HepG2 (cell line): ENCODE data around the gene TBCD. TPM values are rescaled to one million over a fixed set of nuclear protein-coding genes. Genes with fewer than 3 reads are reported as not detected.

Experiments
- ARNT2 ChIP-seq: sonication (generic); formaldehyde crosslinking; IDR thresholded peaks from 2 replicates; pipeline ENCODE4 v1.8.0; 2022; ENCODE audit warnings: mild to moderate bottlenecking, low read depth, missing genetic modification reagents, moderate library complexity
- ATM ChIP-seq: fragments of 450-650 bp; IDR thresholded peaks from 2 replicates; pipeline ENCODE4 v1.7.1; 2017; ENCODE audit warnings: mild to moderate bottlenecking, borderline replicate concordance
- BHLHE40 ChIP-seq: IDR thresholded peaks from 2 replicates; pipeline ENCODE4 v1.6.1; 2011; ENCODE audit warnings: low read length, improper control_type of control experiment
- ESRRA ChIP-seq: sonication (generic); formaldehyde crosslinking; IDR thresholded peaks from 2 replicates; pipeline ENCODE4 v1.5.1; 2020; ENCODE audit warnings: mild to moderate bottlenecking, low read depth, missing genetic modification reagents
- GLMP ChIP-seq: sonication (generic); formaldehyde crosslinking; IDR thresholded peaks from 2 replicates; pipeline ENCODE4 v1.9.0; 2021; ENCODE audit warnings: missing genetic modification reagents, mild to moderate bottlenecking, borderline replicate concordance
- GZF1 ChIP-seq: sonication (generic); formaldehyde crosslinking; IDR thresholded peaks from 2 replicates; pipeline ENCODE4 v1.5.1; 2020; ENCODE audit warnings: mild to moderate bottlenecking, missing genetic modification reagents
- HMGA1 ChIP-seq: sonication (generic); formaldehyde crosslinking; conservative IDR thresholded peaks from 2 replicates; pipeline ENCODE4 v1.4.0; 2020; ENCODE audit warnings: missing genetic modification reagents
- HOXA3 ChIP-seq: sonication (generic); formaldehyde crosslinking; IDR thresholded peaks from 2 replicates; pipeline ENCODE4 v1.5.0; 2020; ENCODE audit warnings: missing genetic modification reagents
- IRX3 ChIP-seq: sonication (generic); formaldehyde crosslinking; IDR thresholded peaks from 2 replicates; pipeline ENCODE4 v1.8.1; 2023; ENCODE audit warnings: mild to moderate bottlenecking, low read depth, missing genetic modification reagents, borderline replicate concordance
- JUN ChIP-seq: sonication (generic); formaldehyde crosslinking; IDR thresholded peaks from 2 replicates; pipeline ENCODE4 v1.4.0; 2020; ENCODE audit warnings: mild to moderate bottlenecking, missing genetic modification reagents
- KAT7 ChIP-seq: IDR thresholded peaks from 2 replicates; pipeline ENCODE4 v1.6.1; 2018; ENCODE audit warnings: borderline replicate concordance, missing compliant biosample characterization
- NKX3-1 ChIP-seq: sonication (generic); formaldehyde crosslinking; IDR thresholded peaks from 2 replicates; pipeline ENCODE4 v1.5.0; 2020; ENCODE audit warnings: missing genetic modification reagents
- PTBP1 ChIP-seq: fragments of 200-400 bp; formaldehyde crosslinking; IDR thresholded peaks from 2 replicates; pipeline ENCODE4 v1.6.1; 2018; ENCODE audit warnings: low read length, low read depth; ENCODE audit not compliant: poor library complexity, severe bottlenecking
- YY1 ChIP-seq: IDR thresholded peaks from 2 replicates; pipeline ENCODE4 v1.6.1; 2011; ENCODE audit warnings: low read length, low read depth, moderate library complexity, mild to moderate bottlenecking; ENCODE audit not compliant: insufficient read depth, insufficient replicate concordance
- ZNF232 ChIP-seq: sonication (generic); formaldehyde crosslinking; IDR thresholded peaks from 2 replicates; pipeline ENCODE4 v1.4.0; 2020; ENCODE audit warnings: missing genetic modification reagents, borderline replicate concordance
- ZNF775 ChIP-seq: sonication (generic); formaldehyde crosslinking; IDR thresholded peaks from 2 replicates; pipeline ENCODE4 v1.4.0; 2020; ENCODE audit warnings: missing genetic modification reagents, mild to moderate bottlenecking, moderate library complexity, borderline replicate concordance
- ZNF879 ChIP-seq: sonication (generic); formaldehyde crosslinking; IDR thresholded peaks from 2 replicates; pipeline ENCODE4 v1.8.1; 2023; ENCODE audit warnings: missing genetic modification reagents
- polyA plus RNA-seq, 8 experiments: library from polyadenylated mRNA; depleted of rRNA in 3 of 8; stranded (reverse) in 7 of 8; unstranded in 1 of 8; fragments of >200 nt; fragmentation: Illumina TruSeq in 4 of 8; extraction: Trizol in 4 of 8; gene quantifications; 2 replicates each; pipeline versions ENCODE4 v1.2.1 to v1.2.3, GENCODE V29; 2011 to 2016; ENCODE audit warnings: low read depth in 4 of 8, missing spikeins in 1 of 8, mixed read lengths in 1 of 8; ENCODE audit not compliant: insufficient read depth in 1 of 8
- total RNA-seq, 5 experiments: library from RNA; depleted of rRNA; stranded (reverse); fragments of >200 nt; fragmentation: Illumina TruSeq; extraction: Trizol; gene quantifications; 2 replicates each; pipeline ENCODE4 v1.2.3, GENCODE V29; 2016; ENCODE audit warnings: low read depth in 1 of 5
- TF ChIP-seq, protein P1 (sequence below): IDR thresholded peaks from 2 replicates; pipeline ENCODE4 v1.6.1; 2016; ENCODE audit warnings: mild to moderate bottlenecking
- TF ChIP-seq, protein P2 (sequence below): sonication (generic); formaldehyde crosslinking; IDR thresholded peaks from 2 replicates; pipeline ENCODE4 v1.4.0; 2020; ENCODE audit warnings: mild to moderate bottlenecking, missing genetic modification reagents, borderline replicate concordance
- TF ChIP-seq, protein P3 (sequence below): sonication (generic); formaldehyde crosslinking; IDR thresholded peaks from 2 replicates; pipeline ENCODE4 v1.4.0; 2020; ENCODE audit warnings: missing genetic modification reagents

Gene TBCD
- total and polyA plus RNA-seq, 2 of the 13 experiments (the other 11 are each of a cell fraction or from before 2014, with no cell fraction given), result 33.9 to 54.8 TPM

GRCh38 chr17:82737967-82738877, 13.6 kb upstream of the TBCD start (continued):
- peak; percentile 98 for TF ChIP-seq NKX3-1 (CRISPR knock-in tag)
- TF ChIP-seq GLMP (CRISPR knock-in tag), result no peak; the same call in 1 of the 2 replicates
- peak; percentile 96 for TF ChIP-seq ESRRA (CRISPR knock-in tag)
- TF ChIP-seq ZNF775 (CRISPR knock-in tag), result peak; percentile 96; the same call in 1 of the 2 replicates
- no peak for TF ChIP-seq ATM
- TF ChIP-seq BHLHE40, result peak; percentile 83
- TF ChIP-seq IRX3 (CRISPR knock-in tag), result peak; percentile 97
- TF ChIP-seq KAT7 (CRISPR knock-in tag), result peak; percentile 89
- TF ChIP-seq PTBP1, result no peak
- TF ChIP-seq, protein P1, sequence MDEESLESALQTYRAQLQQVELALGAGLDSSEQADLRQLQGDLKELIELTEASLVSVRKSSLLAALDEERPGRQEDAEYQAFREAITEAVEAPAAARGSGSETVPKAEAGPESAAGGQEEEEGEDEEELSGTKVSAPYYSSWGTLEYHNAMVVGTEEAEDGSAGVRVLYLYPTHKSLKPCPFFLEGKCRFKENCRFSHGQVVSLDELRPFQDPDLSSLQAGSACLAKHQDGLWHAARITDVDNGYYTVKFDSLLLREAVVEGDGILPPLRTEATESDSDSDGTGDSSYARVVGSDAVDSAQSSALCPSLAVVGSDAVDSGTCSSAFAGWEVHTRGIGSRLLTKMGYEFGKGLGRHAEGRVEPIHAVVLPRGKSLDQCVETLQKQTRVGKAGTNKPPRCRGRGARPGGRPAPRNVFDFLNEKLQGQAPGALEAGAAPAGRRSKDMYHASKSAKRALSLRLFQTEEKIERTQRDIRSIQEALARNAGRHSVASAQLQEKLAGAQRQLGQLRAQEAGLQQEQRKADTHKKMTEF (CRISPR knock-in tag), result peak; percentile 100
- TF ChIP-seq HOXA3 (CRISPR knock-in tag), result peak; percentile 98
- TF ChIP-seq, protein P2, sequence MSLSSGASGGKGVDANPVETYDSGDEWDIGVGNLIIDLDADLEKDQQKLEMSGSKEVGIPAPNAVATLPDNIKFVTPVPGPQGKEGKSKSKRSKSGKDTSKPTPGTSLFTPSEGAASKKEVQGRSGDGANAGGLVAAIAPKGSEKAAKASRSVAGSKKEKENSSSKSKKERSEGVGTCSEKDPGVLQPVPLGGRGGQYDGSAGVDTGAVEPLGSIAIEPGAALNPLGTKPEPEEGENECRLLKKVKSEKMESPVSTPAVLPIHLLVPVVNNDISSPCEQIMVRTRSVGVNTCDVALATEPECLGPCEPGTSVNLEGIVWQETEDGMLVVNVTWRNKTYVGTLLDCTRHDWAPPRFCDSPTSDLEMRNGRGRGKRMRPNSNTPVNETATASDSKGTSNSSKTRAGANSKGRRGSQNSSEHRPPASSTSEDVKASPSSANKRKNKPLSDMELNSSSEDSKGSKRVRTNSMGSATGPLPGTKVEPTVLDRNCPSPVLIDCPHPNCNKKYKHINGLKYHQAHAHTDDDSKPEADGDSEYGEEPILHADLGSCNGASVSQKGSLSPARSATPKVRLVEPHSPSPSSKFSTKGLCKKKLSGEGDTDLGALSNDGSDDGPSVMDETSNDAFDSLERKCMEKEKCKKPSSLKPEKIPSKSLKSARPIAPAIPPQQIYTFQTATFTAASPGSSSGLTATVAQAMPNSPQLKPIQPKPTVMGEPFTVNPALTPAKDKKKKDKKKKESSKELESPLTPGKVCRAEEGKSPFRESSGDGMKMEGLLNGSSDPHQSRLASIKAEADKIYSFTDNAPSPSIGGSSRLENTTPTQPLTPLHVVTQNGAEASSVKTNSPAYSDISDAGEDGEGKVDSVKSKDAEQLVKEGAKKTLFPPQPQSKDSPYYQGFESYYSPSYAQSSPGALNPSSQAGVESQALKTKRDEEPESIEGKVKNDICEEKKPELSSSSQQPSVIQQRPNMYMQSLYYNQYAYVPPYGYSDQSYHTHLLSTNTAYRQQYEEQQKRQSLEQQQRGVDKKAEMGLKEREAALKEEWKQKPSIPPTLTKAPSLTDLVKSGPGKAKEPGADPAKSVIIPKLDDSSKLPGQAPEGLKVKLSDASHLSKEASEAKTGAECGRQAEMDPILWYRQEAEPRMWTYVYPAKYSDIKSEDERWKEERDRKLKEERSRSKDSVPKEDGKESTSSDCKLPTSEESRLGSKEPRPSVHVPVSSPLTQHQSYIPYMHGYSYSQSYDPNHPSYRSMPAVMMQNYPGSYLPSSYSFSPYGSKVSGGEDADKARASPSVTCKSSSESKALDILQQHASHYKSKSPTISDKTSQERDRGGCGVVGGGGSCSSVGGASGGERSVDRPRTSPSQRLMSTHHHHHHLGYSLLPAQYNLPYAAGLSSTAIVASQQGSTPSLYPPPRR (CRISPR knock-in tag), result peak; percentile 97
- TF ChIP-seq, protein P3, sequence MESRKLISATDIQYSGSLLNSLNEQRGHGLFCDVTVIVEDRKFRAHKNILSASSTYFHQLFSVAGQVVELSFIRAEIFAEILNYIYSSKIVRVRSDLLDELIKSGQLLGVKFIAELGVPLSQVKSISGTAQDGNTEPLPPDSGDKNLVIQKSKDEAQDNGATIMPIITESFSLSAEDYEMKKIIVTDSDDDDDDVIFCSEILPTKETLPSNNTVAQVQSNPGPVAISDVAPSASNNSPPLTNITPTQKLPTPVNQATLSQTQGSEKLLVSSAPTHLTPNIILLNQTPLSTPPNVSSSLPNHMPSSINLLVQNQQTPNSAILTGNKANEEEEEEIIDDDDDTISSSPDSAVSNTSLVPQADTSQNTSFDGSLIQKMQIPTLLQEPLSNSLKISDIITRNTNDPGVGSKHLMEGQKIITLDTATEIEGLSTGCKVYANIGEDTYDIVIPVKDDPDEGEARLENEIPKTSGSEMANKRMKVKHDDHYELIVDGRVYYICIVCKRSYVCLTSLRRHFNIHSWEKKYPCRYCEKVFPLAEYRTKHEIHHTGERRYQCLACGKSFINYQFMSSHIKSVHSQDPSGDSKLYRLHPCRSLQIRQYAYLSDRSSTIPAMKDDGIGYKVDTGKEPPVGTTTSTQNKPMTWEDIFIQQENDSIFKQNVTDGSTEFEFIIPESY (CRISPR knock-in tag), result peak; percentile 93
- peak; percentile 99 for TF ChIP-seq ZNF232 (CRISPR knock-in tag)
- TF ChIP-seq HMGA1, result no peak
- peak; percentile 99 for TF ChIP-seq ZNF879 (CRISPR knock-in tag)
- TF ChIP-seq JUN (CRISPR knock-in tag), result peak; percentile 94
- peak; percentile 78 for TF ChIP-seq YY1
- peak; percentile 100 for TF ChIP-seq ARNT2
- TF ChIP-seq GZF1 (CRISPR knock-in tag), result peak; percentile 94
